ENCODE measurements around the gene RAVER2. TPM values are rescaled to one million over a fixed set of nuclear protein-coding genes. Genes with fewer than 3 reads are reported as not detected.

The RAVER2 gene
- total RNA-seq, 1 experiment from 2014 or later, result 13.3 TPM

DNA sequence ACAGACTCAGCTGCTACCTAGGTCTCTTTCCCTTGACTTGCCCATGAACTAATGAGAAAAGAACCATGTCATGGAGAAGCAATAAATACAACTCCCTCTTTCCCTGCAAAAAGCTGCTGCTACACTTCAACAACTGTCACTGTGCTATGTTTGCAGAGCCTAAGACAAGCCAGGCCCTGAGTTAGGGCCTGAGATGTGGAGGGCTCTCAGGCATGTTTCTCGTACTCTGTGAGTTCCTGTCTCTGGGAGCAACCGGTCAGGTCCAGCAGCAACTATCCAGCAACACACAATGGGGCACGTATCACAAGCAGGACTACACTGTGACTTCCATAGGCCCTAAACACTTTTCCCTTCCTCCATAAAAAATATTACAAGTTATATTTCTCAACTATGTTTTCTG is 129.8 kb downstream of the RAVER2 start:
- Histone ChIP-seq H3K9ac (ENCODE audit: extremely low read depth, insufficient read length, low read length) (no peak overlapping the region), H3K23ac (ENCODE audit: insufficient read length, low read depth, low read length) (no peak overlapping the region), H2BK20ac (ENCODE audit: low read depth, low read length, poor library complexity, severe bottlenecking) (no peak overlapping the region), H3K27me3 (ENCODE audit: insufficient read depth, low read length) (no peaks in the 10 kb centered on the region), H2BK120ac (ENCODE audit: low read depth, low read length, poor library complexity, severe bottlenecking) (no peak overlapping the region), H3K18ac (ENCODE audit: insufficient read length, low read depth, low read length) (no peak overlapping the region), H4K5ac (ENCODE audit: insufficient read length, low read depth, low read length) (no peak overlapping the region), H3K4ac (ENCODE audit: low read depth, low read length) (no peak overlapping the region), H3K79me1 (ENCODE audit: insufficient read depth, low read depth, low read length, poor library complexity, severe bottlenecking) (no peaks in the 10 kb centered on the region), H3K4me2 (ENCODE audit: insufficient read depth, insufficient read length, low read length) (no peak overlapping the region), H3K23me2 (ENCODE audit: insufficient read length, low read depth, low read length, poor library complexity, severe bottlenecking) (no peaks in the 10 kb centered on the region), H3K56ac (ENCODE audit: insufficient read length, low read depth, low read length) (no peak overlapping the region), H2BK12ac (ENCODE audit: insufficient read length, low read depth, low read length) (no peak overlapping the region), H3K14ac (ENCODE audit: insufficient read depth, low read length) (no peak overlapping the region), H2AFZ (ENCODE audit: low read length) (no peak overlapping the region), H3K9me3 (ENCODE audit: control insufficient read depth, low read depth, low read length) (no peaks in the 10 kb centered on the region), H3T11ph (ENCODE audit: low read length) (no peak overlapping the region), H3K4me1 (ENCODE audit: insufficient read depth, low read length) (no peaks in the 10 kb centered on the region), H3K79me2 (ENCODE audit: insufficient read depth, low read length) (no peaks in the 10 kb centered on the region), H2BK15ac (ENCODE audit: low read depth, low read length) (no peak overlapping the region), H3K27ac (ENCODE audit: insufficient read length, low read depth, low read length) (no peak overlapping the region), H2BK5ac (ENCODE audit: insufficient read length, low read length) (no peak overlapping the region), H4K20me1 (ENCODE audit: control insufficient read depth, insufficient read depth, insufficient read length) (no peaks in the 10 kb centered on the region), H2AK5ac (ENCODE audit: insufficient read length, low read length) (no peak overlapping the region), H4K91ac (ENCODE audit: insufficient read length, low read depth, low read length) (no peak overlapping the region), H4K8ac (replicated peaks; ENCODE audit: insufficient read length, low read depth, low read length) (no peak overlapping the region)
- no peak for TF ChIP-seq CTCF (conservative IDR thresholded peaks at IDR 0.05)
- Mint-ChIP-seq H3K36me3 (ENCODE audit: insufficient read depth in 1 of 3, low read depth in 3 of 3) (peaks cover 5 to 11% (median 6%) of the 10 kb centered on the region in 3 experiments; a peak in 5 of 7 replicates), H3K27ac (peak overlapping the region in 2 of 3 experiments; percentile 15 to 75; a peak in 1 of 7 replicates), H3K4me1 (peaks cover 14 to 17% of the 10 kb centered on the region in 2 experiments), H3K4me3 (no peak overlapping the region), H3K27me3 (ENCODE audit: low read depth) (no peaks in the 10 kb centered on the region), H3K9me3 (no peaks in the 10 kb centered on the region)
- DNase-seq, result no peak
- no CpG with 5 or more reads among the region's 3 CpGs for WGBS (ENCODE audit: extremely low coverage, insufficient read length, low lambda C conversion rate)

Measured in H9 (cell line).